GM19035 (cell line): Measurements from ENCODE around the gene DOCK11.
"Not testable (repeated sequence)": the region's sequence is repeated elsewhere in the genome, so short reads cannot be mapped to it uniquely, and the experiment has no call there.

ENCODE experiments used
- ATAC-seq: cut with Tn5 transposase; IDR thresholded peaks from one replicate; pipeline ENCODE4 v1.9.1; 2021; ENCODE audit not compliant: unreplicated experiment

Gene DOCK11

DNA sequence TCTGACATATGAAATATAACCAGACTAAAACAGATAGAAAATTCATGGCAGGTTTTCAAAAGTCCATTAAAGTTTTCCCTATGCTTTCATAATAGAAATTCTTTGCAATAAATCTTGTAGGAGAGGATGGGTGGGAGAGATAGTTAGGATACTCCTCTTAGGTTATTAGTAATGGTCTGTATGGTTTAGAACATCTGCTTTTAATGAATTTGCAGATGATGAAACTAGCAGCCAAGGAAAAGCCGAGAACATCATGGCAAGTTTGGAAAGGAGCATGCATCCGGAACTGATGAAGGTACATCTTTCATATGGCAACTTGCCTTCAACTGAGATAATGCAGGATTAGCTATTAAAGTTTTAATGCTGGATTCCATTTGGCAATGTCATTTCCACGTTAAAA is 70.7 kb downstream of the DOCK11 start:
- ATAC-seq = no peak

- no peak for ATAC-seq
Measured at GRCh38 chrX:118569676-118570075, 74.1 kb downstream of the DOCK11 start.

DNA sequence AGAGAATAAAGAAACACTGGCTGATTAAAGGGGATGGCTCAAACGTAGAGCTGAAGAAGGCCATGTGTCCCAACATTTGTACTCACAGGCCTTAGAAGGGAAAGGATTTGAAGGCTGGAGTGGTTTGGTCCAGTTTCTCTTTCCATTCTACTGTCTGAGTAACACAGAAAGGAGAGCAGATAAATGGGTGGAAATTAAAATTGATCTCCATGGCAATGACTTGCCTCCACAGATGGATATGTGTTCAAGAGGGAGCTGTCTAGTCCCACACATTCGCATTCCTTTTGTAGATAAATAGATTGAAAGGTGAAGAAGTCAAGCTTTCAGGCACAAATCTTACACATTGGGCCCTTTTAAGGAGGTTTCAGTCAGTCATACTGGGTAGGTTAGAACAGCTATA is 74.6 kb downstream of the DOCK11 start:
- ATAC-seq = no peak

DNA sequence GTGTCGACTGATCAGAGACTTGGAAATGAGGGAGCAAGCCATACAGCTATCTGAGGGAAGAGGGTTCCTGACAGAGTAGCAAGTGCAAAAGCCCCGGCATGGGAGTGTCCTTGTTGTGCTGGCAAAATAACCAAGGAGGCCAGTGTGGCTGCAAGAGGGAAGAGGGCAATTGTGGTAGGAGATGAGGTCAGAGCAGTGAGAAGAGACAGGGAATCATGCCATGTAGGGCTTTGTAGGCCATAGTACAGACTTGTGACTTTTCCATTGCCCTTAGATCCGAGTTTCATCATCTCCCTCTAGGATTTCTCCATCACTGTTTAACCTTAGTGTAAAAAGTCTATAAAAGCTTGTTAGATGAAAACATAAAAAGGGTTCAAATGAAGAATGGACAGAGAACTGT is 76.2 kb downstream of the DOCK11 start:
- ATAC-seq = no peak

DNA sequence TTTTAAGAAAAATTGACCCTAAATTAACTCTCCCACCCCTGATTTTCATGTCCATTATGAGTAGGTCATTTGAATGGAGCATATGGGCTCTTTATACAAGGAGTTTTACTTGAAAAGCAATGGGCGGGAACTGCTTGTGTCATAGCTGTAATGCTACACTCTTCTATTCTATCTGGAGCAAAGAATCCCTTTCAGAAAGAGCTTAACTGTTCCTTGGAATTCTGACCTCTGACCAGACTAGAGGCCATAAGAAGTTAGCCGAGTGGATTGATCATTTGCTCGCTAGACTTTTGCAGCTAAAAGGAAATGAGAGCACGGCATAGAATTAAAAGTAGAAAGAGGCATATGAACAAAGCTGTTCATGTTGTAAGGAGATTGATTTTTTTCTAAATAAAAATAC is 79.1 kb downstream of the DOCK11 start:
- no peak for ATAC-seq

DNA sequence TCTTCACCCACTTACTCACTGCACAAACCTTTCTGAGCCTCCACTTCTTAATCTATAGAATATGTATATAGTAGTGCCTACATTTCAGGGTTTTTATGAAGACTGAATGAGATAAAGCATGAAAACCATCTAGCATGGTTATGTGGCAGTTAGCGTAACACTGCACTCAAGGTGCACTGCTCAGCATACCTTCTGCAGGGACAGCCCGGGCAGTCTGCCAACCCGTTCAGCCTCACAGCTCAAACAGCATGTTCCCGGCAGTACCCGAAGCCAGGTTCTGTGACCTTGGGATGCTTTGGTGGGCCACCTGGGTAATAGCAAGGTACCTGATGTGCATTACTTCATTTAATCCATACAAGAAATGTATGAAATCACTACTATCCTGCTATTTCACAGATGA is 81.4 kb downstream of the DOCK11 start:
- ATAC-seq = no peak

DNA sequence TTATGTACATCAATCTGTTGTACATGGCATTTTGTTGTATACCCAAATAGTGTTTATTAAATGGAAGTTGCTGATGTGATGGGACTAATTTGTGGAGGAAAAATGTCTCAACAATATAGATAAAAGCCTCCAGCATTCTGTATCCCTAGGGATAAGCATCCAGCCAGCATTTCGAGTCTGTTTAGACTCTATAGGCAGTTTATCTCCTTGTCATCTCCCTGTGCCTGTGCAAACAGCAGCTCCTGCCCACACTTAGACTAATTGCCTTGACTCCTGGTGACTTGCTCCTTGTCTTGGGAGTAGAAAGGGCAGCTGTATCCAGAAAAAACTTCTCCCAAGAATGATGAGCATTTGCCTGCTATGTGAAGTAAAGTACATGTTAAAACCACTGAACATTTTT is 83.8 kb downstream of the DOCK11 start:
- ATAC-seq = no peak

DNA sequence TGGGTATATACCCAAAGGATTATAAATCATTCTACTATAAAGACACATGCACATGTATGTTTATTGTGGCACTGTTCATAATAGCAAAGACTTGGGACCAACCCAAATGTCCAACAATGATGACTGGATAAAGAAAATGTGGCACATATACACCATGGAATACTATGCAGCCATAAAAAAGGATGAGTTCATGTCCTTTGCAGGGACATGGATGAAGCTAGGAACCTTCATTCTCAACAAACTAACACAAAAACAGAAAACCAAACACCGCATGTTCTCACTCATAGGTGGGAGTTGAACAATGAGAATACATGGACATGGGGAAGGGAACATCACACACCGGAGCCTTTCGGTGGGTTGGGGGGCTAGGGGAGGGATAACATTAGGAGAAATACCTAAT is 87.3 kb downstream of the DOCK11 start:
- ATAC-seq = not testable (repeated sequence)

DNA sequence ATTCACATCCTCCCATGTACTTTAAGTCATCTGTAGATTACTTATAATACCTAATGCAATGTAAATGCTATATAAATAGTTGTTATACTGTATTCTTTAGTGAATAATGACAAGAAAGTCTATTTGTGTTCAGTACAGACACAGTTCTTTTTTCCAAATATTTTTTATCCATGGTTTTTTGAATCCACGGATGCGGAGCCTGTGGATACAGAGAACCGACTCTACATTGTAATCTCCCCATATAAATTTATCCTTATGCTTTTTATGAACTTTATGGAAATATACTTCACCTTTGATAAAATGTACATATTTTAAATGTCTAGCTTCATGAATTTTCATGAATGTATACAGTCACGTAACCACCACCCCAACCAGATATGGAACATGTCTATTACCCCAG is 88.2 kb downstream of the DOCK11 start:
- no peak for ATAC-seq

DNA sequence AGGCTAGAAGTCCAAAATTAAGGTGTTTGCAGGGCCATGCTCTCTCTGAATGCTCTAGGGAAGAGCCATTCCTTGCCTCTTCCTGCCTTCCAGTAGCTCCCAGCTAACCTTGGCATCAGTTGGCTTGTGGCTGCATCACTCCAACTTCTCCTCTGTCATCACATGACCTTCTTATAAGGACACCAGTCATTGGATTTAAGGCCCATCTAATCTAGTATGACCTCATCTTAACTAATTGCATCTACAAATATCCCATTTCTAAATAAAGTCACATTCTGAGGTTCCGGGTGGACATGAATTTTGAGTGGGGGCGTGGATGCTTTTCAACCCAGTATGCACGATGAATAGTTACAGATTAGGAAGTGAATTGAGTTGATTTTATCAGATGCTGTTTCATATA is 89.7 kb downstream of the DOCK11 start:
- ATAC-seq = no peak

- not testable (repeated sequence) for ATAC-seq
Measured at GRCh38 chrX:118586206-118586605, 90.6 kb downstream of the DOCK11 start.

GRCh38 chrX:118588715-118589114 is 93.1 kb downstream of the DOCK11 start:
- ATAC-seq = no peak

DNA sequence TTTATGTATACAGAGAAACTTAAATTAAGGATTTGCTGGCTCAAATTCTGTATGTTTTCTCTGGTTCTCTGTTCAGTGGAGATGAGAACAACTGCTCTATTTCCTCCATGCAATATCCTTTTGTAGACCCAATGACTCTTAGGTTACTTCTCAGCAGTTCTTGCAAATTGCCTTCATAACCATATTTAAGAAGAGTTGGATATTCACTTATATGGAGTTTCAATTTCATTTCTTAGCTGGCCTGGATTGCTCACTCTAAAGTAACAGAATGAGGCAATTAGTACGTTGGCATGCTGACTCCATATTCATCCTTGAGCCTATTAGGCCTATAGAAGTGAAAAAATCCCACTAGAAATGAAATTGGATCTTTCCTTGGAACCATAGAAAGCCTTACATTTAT is 93.6 kb downstream of the DOCK11 start:
- no peak for ATAC-seq

GRCh38 chrX:118593407-118593806 is 97.8 kb downstream of the DOCK11 start:
- no peak for ATAC-seq

DNA sequence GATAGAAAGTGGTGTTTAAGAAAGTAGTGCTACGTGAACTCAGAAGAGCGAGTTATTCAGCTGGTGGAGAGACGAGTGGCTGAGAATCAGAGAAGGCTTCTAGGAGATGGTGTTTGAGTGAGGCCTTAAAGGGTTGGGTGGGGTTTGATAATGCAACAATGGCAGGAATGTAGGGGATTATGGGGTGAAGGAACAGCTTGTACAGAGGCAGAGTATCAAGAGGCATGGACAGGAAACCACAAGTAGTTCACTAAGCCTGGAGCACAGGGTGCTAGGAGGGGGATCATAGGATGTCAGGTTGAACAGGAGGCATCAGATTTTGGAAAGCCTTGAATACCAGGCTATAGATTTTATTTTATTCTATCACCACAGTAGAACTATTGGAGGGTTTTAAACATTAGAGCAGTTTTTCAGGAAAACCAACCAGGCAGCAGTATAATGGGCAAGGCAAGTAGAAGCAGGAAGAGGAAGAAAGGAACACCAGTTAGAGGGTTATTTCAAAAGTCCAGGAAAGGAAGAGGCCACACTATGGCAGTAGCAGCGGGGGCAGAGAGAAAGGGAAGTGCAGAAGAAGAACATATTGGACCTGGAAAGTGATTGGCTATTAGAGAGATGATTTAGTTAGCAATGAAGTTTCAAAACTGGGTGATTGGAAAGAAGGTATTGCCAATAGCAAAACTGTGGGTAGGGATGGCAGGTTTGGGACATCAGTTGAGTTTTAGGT is 99.2 kb downstream of the DOCK11 start:
- no peak for ATAC-seq

GRCh38 chrX:118595501-118596042 is 100.0 kb downstream of the DOCK11 start:
- ATAC-seq = no peak

- no peak for ATAC-seq
Measured at GRCh38 chrX:118596390-118596789, 100.8 kb downstream of the DOCK11 start.

DNA sequence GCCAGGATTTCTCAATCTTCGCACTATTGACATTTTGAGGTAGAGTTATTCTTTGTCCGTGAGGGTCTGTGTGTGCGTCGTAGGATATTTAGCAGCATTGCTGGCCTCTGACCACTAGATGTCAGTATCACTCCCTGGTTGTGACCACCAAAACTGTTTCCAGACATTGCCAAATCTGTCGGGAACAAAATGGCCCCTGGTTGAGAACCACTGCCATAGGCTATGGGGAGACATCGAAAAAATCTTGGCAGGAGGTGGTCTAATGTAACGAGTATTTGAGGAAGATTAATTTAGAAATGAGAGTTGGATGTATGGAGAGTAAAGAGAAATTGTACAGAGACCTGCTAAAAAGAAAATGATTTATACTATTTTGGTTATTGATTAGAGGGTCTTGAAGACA is 108.4 kb downstream of the DOCK11 start:
- ATAC-seq = no peak

GRCh38 chrX:118612290-118612689 is 116.7 kb downstream of the DOCK11 start:
- no peak for ATAC-seq

DNA sequence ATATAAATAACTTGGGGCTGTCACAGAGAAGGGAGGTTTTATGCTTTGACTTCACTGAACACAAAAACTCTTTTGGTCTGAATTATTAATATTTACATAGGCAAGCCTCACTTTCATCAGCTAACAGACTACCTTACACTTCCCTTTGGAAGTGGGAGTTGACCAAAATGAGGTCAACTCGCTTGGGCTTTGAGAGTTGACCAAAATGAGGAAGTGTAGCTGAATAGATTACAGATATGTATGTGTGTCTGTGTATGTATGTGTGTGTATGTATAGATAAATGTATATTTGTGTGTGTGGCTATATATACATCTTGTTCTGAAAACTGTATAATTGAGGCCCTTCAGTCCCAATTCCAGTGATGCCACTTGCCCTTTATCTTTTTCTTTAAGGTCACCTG is 118.5 kb downstream of the DOCK11 start:
- no peak for ATAC-seq

DNA sequence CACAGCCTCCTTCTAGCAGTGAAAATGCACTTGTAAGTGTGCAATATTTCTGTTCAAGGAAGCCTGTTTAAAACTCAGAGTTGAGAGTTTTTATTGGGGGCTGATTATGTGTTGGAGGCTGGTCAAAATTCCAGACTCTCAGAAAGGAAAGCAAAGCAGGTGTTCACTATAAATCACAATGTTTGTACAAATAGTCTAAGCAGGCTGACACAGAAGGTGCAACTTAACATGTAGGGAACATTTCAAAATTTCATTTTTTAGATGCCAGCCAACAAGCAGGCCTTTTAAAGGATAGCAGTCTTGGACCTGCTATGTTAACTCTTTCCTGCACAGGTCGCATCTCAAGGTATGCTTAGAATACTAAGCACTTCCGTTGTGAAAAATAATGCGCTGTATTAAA is 119.5 kb downstream of the DOCK11 start:
- ATAC-seq = no peak

- no peak for ATAC-seq
Measured at GRCh38 chrX:118621081-118621759, 125.6 kb downstream of the DOCK11 start.

GRCh38 chrX:118623062-118623461 is 127.4 kb downstream of the DOCK11 start:
- ATAC-seq = no peak
